Activated CD4-positive, CD25-positive, alpha-beta regulatory T cell treated with anti-CD3 and anti-CD28 coated beads, Interleukin-2, amount 50 U/mL, for 24 hours (primary cell): ENCODE data around the gene ZNF513.
A peak's percentile ranks its signal among the peaks of the same experiment; 100 is the strongest.
"Not testable (repeated sequence)": the region's sequence is repeated elsewhere in the genome, so short reads cannot be mapped to it uniquely, and the experiment has no call there.

Experiments
- ATAC-seq, 2 donors: fragments of 150-1000 bp; cut with Tn5 transposase; one replicate each; pipeline ENCODE4 v1.10.0; 2021; ENCODE audit warnings: mild to moderate bottlenecking in 1 of 2, moderate library complexity in 1 of 2

Gene ZNF513

DNA sequence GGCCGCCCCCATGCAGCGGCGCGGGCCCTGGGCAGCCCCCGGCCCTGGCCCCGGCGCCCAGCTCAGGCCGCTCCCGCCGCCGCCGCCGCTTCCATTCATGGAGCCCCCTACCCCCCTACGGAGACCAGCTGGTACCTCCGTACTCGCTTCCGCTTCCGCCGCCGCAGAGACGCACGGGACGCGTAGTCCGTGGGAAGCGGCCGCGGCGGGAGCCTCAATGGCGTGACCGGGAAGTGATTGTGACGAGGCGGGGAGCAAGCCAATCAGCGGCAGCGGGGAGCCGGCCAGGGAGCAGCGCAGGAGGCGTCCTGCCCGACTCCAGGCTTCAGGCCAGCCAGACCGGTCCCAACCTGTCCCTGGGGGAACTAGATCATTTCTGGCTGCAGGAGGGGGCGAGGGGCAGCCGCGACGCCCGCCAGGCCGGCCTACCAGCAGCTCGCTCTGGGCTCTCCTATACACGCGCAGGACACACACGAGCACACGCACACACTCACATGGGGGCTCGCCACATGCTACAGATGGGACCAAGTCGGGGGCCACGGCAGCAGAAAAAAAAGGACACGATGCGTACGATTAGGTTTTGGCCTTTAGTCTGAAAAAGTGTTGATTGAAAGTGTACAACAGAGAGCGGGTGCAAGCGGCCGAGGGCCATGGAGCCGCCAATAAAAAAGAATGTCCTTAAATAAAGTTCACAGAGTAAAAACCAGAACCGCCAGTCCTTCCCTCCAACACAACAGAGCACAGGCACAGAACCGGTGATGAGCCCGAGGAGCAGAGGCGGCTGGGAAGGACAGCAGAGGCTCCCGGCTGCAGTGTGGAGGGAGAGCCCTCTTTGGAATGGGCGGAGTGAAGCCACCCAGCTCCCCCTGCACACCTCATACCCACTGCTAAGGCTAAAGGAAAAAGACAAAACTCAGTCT is at the start of gene ZNF513:
Gene ZNF513 (minus strand): TSS at position 109 of the 920 bp plus-strand sequence. CDS start 208 bp downstream, outside the sequence.
- ATAC-seq, result peak; percentile 93 to 96

DNA sequence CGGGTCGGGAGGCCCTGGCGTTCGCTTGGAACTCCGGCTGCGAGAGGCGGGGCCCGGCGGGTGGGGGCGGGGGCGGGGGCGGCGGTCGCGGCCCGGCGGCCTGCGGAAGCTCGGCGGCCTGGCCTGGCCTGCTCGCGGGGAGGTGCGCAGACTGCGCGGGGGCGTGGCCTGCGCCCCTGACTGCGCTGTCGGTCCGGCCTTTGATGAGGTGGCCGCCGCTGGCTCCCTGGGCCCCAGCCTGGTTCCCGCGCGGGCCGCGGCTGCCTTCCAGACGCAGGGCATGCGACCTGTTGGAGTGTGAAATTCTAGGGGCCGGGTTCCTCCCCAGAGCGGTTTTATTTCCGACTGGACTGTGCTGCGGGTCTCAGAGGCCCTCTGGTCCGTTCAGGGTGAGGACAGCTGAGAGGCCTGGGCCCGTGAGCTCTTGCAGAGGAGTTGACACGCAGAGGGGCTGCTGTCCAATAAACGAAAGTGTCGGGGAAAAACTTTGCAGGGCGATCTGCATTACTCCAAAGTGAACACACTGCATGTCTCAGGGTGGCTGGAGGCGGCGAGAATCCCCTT is 48.5 kb upstream of the ZNF513 start:
- ATAC-seq, result peak; percentile 64 to 78

DNA sequence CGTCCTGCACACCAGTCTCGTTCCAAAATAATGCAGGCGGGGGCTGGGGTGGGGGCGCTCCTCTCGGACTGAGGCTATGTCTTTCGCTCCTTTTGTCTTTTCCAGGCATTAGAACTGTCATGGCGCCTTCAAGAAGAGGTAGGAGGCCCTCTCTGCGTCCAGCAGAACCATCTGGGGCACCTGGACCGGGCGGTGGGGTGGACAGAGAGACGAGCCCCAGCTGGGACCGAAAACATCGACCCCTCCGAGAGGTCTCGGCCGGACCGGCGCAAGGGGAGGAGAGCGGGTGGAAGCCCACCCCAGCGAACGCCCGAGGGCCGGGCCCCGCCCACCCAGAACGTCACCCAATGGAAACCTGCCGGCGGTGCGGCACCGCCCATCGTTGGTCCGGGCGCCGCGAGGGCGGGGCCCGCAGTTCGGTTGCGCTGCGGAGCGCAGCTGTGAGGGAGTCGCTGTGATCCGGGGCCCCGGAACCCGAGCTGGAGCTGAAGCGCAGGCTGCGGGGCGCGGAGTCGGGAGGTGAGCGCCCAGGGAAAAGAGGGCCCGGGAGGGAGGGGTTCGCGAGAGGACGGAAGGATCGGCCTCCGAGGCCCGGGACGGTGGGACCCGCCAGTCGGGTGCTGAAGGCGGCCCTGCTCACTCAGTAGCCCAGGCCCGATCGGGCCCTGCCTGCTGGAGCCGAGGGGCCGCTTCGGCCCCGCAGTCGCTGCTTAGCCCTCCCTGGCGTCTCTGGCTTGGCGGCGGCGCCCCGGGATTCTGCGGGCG is 47.9 kb upstream of the ZNF513 start, which contains the start of gene NRBP1:
Gene NRBP1 (plus strand): TSS at position 419 of the 765 bp plus-strand sequence. CDS start 4,643 bp downstream, outside the sequence.
- peak; percentile 89 for ATAC-seq

GRCh38 chr2:27427863-27428212 is 47.3 kb upstream of the ZNF513 start:
- ATAC-seq, result no peak

GRCh38 chr2:27425039-27425438 is 44.5 kb upstream of the ZNF513 start:
- not testable (repeated sequence) for ATAC-seq

GRCh38 chr2:27422958-27423357 is 42.4 kb upstream of the ZNF513 start:
- no peak for ATAC-seq

- no peak for ATAC-seq
These were observed 41.2 kb upstream of the ZNF513 start for GRCh38 chr2:27421660-27422250.

GRCh38 chr2:27420996-27421395 is 40.5 kb upstream of the ZNF513 start:
- no peak for ATAC-seq

GRCh38 chr2:27416151-27416550 is 35.6 kb upstream of the ZNF513 start:
- ATAC-seq, result no peak

DNA sequence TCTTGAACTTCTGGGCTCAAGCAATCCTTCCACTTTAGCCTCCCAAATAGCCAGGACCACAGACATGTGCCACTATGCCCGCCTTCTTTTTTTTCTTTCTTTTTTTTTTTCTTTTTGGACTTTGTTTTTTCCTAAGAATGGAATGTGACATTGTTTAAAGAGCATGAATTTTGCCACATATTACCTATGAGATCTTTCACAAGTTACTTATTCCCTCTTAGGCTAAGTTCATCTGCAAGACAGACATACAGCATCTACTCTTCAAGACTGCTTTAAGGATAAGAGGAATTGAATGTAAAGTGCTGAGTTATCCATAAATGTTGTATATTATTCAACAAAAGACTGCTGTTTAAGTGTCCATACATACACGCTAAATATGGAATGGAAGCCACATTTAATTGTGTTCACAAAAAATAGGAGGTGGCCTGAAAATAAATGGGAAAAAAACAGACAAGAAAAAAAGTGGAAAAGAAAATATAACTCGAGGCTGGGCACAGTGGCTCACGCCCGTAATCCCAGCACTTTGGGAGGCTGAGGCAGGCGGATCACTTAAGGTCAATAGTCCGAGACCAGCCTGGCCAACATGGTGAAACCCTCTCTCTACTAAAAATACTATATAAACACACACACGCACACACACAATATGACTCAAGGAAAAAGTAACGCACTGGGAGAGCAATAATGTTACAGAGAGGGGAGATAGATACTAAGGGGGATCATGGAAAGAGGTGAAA is 32.1 kb upstream of the ZNF513 start:
- no peak for ATAC-seq

- peak; percentile 97 to 98 for ATAC-seq
These were observed 29.0 kb upstream of the ZNF513 start, which contains the start of gene PPM1G for GRCh38 chr2:27409321-27410073. Gene PPM1G (minus strand): TSS chr2:27409591. CDS start chr2:27409422, 169 bp downstream.

DNA sequence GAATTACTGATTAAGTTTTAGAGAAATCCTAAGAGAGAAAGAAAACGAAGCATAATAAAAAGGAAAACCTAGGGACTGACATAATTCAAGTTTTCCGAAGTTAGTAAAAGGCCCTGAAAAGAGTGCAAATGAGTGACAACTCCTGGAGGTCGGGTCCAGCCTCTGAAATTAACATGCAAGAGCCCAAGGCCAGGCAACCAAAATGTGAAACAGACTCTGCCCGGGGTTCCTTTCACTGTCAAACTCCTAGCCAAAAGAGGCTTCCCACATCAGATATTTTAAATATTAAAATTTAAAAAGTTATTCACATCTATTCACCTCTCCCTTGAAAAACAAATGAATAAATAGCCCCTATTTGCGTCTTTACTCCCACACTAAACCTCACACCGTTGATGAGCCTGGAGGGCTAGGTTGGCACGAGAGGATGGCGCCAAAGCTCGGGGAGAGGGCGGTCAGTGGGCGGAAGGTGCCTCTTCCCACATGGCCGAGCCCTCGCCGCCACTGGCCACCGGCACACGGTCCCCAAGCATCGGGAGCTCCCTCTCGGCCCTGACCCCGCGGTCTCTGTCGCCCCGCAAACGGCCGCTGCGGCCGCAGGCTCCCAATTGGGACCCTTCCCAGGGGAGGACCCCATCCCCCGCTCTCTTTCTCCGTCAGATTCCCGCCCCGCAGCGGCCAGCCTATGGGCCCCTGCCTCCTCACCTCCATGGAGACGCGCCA is 28.2 kb upstream of the ZNF513 start:
- ATAC-seq, result peak; percentile 7 to 14

DNA sequence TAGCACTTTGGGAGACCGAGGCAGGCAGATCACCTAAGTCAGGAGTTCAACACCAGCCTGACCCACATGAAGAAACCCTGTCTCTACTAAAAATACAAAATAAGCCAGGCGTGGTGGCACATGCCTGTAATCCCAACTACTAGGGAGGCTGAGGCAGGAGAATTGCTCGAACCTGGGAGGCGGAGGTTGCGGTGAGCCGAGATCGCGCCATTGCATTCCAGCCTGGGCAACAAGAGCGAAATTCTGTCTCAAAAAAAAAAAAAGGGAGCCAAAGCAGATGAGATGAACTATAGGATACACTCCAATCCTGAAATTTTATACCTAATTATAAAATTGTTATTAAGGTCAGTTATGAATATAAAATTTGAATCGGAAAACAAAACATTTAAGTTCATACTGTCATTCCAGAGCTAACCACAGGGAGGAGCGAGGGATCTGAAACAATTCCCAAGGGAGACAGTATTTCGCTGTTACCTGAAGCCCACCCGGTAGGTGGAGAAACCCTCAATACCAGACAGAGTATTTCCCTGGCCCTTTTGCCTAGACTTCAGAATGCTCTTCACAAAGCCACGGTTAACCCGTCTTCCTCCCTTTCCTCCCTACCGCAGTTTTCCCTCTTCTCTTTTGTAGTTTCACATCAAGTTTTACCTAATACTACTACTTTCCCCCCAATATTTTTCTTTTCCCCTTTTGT is 27.4 kb upstream of the ZNF513 start:
- ATAC-seq, result no peak

- ATAC-seq, result no peak
These were observed 20.0 kb upstream of the ZNF513 start for GRCh38 chr2:27400348-27401135.

DNA sequence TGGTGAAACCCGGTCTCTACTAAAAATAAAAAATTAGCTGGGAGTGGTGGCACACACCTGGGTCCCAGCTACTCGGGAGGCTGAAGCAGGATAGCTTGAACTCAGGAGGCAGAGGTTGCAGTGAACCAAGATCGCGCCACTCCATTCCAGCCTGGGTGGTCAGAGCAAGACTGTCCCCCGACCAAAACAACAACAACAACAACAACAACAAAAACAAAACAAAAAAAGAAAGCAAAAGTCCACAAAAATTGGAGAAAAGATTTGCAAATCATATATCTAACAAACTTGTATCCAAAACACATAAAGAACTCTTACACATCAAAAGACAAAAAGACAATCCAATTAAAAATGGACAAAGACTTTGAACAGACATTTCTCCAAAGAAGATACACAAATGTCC is 18.4 kb upstream of the ZNF513 start:
- no peak for ATAC-seq

DNA sequence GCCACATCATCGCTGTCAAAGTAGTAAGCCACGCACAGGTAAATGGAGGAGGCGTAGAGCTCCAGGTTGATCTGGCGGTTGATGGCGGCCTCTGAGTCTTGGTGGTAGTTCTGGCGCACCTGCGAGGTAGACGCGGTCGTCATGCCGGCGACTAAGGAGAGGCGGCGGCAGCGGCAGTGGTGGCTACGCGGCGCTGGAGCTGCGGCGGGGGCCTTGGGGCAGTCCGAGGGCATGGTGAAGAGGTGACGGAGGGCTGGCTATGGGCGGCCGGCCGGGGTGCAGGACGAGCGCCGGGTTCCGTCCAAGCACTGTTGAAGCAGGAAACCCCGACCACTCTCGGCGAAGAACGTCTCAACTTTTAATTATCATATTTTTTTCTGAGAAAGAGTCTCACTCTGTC is 12.7 kb upstream of the ZNF513 start:
- ATAC-seq, result no peak

DNA sequence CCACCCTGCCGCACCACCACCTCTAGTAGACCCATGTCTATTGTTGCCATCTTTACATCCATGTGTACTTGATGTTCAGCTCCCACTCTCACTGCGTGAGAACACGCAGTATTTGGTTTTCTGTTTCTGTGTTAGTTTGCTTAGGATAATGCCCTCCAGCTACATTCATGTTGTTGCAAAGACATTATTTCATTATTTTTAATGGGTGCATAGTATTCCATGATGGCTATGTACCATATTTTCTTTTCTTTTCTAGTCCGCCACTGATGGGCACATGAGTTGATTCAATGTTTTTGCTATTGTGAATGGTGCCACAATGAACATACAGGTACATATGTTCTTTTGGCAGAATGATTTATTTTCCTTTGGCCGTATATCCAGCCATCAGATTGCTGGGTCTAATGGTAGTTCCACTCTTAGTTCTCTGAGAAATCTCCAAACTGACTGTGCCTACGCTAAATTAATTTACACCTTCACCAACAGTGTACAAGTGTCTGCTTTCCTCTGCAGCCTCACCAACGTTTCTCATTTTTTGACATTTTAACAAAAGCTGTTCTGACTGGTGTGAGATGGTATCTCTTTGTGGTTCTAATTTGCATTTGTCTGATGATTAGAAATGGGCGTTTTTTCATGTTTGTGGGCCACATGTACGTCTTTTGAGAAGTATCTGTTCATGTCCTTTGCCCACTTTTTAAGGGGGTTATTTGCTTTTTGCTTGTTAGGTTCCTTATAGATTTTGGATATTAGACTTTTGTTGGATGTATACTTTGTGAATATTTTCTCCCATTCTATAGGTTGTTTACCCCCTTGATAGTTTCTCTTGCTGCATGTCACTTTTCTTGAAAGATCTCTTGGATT is 10.5 kb upstream of the ZNF513 start:
- peak; percentile 92 to 94 for ATAC-seq

DNA sequence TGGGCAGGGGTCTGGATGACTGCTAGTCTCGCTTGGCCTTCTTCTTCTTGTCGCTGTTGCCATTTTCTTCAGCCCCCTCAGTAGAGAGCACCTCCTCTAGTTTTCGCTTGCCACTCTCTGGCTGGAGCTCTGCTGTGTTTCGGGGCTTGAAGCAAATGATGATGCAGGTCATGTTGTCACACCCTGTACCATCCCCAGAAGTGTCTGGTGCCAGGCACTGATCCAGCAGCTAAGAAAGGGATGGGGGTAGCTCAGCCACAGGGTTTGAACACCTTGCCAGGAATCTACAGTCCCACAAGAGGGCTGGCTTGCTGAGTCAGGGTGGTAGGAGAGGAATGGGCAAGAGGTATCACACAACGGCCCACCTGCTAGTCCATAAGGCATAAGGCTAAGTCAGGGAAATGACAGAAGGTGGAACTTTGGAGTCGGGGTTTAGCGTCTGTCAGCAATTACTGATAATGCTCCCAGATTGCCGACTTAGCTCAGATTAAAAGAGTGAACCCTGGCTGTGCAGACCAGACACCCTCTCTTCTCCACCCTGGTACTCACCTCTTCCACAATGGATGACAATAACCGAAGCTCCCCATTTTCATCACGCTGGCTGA is 1.1 kb upstream of the ZNF513 start:
- no peak for ATAC-seq
